ENCODE data around the gene KIAA1958. TPM values are rescaled to one million over a fixed set of nuclear protein-coding genes. Genes with fewer than 3 reads are reported as not detected.

The KIAA1958 gene
- total RNA-seq, 1 donor from 2014 or later, result 26.9 TPM

DNA sequence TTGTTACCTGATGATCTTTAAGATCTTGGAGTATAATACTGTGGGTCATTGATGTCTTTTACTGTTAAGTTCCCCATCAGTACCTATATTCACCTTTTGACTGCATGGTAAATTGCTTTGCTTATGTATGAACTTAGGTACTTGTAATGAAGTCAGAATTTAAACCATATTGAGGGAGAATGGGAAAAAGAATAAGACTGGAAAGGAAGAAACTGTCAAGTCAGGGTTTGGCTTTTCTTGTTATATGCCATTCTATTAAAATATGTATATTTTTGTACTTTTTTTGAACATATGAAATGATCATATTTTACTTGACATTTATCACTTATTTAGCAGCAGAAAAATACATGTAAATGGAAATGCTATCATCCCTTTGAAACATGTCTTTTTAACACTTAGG lies 58.6 kb downstream of the KIAA1958 start:
- peaks cover 44% of the 10 kb centered on the region for H3K4me1 Mint-ChIP-seq
- no peaks in the 10 kb centered on the region for H3K27me3 Mint-ChIP-seq (ENCODE audit: low read depth)
- no peak overlapping the region for H3K4me3 Mint-ChIP-seq
- H3K27ac Mint-ChIP-seq, result no peak overlapping the region
- no peaks in the 10 kb centered on the region for H3K9me3 Mint-ChIP-seq
- H3K36me3 Mint-ChIP-seq, result no peaks in the 10 kb centered on the region
- TF ChIP-seq, protein P1, sequence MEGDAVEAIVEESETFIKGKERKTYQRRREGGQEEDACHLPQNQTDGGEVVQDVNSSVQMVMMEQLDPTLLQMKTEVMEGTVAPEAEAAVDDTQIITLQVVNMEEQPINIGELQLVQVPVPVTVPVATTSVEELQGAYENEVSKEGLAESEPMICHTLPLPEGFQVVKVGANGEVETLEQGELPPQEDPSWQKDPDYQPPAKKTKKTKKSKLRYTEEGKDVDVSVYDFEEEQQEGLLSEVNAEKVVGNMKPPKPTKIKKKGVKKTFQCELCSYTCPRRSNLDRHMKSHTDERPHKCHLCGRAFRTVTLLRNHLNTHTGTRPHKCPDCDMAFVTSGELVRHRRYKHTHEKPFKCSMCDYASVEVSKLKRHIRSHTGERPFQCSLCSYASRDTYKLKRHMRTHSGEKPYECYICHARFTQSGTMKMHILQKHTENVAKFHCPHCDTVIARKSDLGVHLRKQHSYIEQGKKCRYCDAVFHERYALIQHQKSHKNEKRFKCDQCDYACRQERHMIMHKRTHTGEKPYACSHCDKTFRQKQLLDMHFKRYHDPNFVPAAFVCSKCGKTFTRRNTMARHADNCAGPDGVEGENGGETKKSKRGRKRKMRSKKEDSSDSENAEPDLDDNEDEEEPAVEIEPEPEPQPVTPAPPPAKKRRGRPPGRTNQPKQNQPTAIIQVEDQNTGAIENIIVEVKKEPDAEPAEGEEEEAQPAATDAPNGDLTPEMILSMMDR (IDR thresholded peaks at IDR 0.05; ENCODE audit: unreplicated experiment), result no peak
- DNase-seq (ENCODE audit: low spot score in 2 of 2, unreplicated experiment in 2 of 2), result no peak

DNA sequence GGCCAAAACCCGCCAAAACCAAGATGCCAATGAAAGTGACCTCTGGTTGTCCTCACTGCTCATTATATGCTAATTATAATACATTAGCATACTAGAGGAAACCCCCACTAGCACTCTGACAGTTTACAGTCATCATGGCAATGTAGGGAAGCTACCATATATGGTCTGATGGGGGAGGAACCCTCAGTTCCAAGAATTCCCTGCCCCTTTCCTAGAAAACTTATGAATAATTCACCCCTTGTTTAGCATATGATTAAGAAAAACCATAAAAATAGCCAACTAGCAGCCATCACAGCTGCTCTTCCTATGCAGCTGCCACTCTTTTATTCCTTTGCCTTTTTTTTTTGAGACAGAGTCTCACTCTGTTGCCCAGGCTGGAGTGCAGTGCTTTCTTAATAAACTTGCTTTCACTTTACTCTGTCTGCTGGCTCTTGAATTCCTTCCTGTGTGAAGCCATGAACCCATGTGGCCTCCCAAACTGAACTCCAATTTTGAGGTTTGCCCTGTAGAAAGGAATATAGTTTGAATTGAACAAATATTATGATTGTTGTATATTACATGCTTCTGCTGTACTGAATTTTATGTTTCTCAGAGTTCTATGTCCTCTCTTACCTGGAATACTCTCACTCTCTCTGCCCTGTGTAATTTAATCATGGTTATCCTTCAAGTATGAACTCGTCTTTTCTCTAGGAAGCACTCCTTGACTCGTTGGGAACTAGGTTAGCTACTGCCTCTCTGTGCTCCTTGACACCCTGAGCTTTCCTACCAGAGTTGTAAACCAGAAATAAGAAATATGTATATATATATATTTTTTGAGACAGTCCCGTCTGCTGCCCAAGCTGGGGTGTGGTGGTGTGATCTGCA lies 59.8 kb downstream of the KIAA1958 start:
- no peak overlapping the region for H3K4me3 Mint-ChIP-seq
- H3K4me1 Mint-ChIP-seq, result peaks cover 48% of the 10 kb centered on the region
- no peaks in the 10 kb centered on the region for H3K27me3 Mint-ChIP-seq (ENCODE audit: low read depth)
- H3K9me3 Mint-ChIP-seq, result no peaks in the 10 kb centered on the region
- TF ChIP-seq, protein P1 (IDR thresholded peaks at IDR 0.05; ENCODE audit: unreplicated experiment), result no peak
- no peak for DNase-seq (ENCODE audit: low spot score in 2 of 2, unreplicated experiment in 2 of 2)
- no peak overlapping the region for H3K27ac Mint-ChIP-seq
- no peaks in the 10 kb centered on the region for H3K36me3 Mint-ChIP-seq

DNA sequence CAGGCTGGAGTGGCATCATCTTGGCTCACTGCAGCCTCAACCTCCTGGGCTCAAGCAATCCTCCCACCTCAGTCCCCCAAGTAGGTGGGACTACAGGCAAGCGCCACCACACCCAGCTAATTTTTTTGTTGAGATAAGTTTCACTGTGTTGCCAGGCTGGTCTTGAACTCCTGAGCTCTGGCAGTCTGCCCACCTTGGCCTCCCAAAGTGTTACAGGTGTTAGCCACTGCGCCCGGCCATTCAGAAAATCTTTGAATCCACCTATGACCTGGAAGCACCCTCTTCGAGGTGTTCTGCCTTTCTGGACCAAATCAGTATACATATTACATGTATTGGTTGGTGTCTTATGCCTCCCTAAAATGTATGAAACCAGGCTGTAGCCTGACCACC lies 61.4 kb downstream of the KIAA1958 start:
- TF ChIP-seq, protein P1 (IDR thresholded peaks at IDR 0.05; ENCODE audit: unreplicated experiment), result no peak
- Mint-ChIP-seq H3K36me3 (no peaks in the 10 kb centered on the region), H3K4me1 (peaks cover 41% of the 10 kb centered on the region), H3K9me3 (no peaks in the 10 kb centered on the region), H3K4me3 (no peak overlapping the region), H3K27ac (no peak overlapping the region), H3K27me3 (ENCODE audit: low read depth) (no peaks in the 10 kb centered on the region)
- DNase-seq (ENCODE audit: low spot score in 2 of 2, unreplicated experiment in 2 of 2), result no peak

DNA sequence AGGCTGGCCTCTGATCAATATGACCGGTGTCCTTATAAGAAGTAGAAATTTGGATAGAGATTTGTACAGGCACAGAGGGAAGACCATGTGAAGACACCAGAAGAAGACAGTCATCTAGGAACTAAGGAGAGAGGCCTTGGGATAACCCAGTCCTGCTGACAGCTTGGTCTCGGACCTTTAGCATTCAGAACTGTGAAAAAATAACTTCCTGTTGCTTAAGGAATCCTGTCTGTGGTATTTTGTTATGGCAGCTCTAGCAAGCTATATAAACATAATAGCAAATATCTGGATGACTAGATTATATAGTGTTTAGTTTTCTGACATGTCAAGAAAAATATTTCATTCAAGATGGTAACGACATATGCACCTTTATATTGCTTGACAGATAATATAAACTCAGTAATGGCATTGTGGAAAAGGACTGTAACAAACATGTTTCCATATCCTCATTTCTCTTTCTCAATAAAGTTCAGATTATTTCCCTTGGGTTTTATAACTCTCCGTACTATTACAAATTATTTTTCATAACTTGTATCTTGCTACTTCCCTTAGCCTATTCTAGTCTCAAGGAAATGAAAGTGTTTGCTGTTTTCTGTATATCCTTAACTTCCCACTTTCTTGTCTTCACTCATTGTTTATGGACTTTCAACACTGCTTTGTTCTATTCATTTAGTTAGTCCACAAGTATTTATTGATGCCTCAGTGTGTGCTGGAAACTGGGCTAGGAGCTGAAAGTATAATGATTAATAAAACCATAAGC lies 62.4 kb downstream of the KIAA1958 start:
- peaks cover 45% of the 10 kb centered on the region for H3K4me1 Mint-ChIP-seq
- no peaks in the 10 kb centered on the region for H3K27me3 Mint-ChIP-seq (ENCODE audit: low read depth)
- TF ChIP-seq, protein P1 (IDR thresholded peaks at IDR 0.05; ENCODE audit: unreplicated experiment), result no peak
- H3K9me3 Mint-ChIP-seq, result no peaks in the 10 kb centered on the region
- H3K27ac Mint-ChIP-seq, result no peak overlapping the region
- H3K4me3 Mint-ChIP-seq, result no peak overlapping the region
- no peak for DNase-seq (ENCODE audit: low spot score in 2 of 2, unreplicated experiment in 2 of 2)
- H3K36me3 Mint-ChIP-seq, result no peaks in the 10 kb centered on the region

DNA sequence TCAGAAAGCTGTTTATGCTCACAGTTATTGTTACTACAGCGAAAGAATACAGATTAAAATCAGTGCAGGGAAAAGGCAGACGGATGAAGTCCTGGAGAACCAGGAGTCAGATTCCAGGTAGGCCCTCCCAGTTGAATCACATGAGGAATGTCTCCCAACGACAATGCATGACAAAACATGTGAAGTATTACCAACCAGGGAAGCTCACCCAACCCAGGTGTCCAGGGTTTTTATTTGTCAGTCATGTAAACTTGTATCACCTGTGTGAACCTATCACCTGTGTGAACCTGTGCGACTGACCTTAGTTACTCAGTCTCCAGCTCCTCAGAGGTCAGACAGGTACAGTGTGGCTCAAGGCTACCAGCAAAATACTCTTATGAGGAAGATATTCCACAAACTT lies 63.9 kb downstream of the KIAA1958 start:
- H3K27ac Mint-ChIP-seq, result peak overlapping the region; percentile 67
- peaks cover 5% of the 10 kb centered on the region for H3K36me3 Mint-ChIP-seq
- TF ChIP-seq, protein P1 (IDR thresholded peaks at IDR 0.05; ENCODE audit: unreplicated experiment), result no peak
- H3K4me1 Mint-ChIP-seq, result peaks cover 42% of the 10 kb centered on the region
- H3K4me3 Mint-ChIP-seq, result no peak overlapping the region
- DNase-seq (ENCODE audit: low spot score in 2 of 2, unreplicated experiment in 2 of 2), result no peak
- H3K9me3 Mint-ChIP-seq, result peaks cover 6% of the 10 kb centered on the region
- no peaks in the 10 kb centered on the region for H3K27me3 Mint-ChIP-seq (ENCODE audit: low read depth)

Measured in mesothelial cell of epicardium (in vitro differentiated cells).